ENCODE data around the gene OR5K3.

The OR5K3 gene

DNA sequence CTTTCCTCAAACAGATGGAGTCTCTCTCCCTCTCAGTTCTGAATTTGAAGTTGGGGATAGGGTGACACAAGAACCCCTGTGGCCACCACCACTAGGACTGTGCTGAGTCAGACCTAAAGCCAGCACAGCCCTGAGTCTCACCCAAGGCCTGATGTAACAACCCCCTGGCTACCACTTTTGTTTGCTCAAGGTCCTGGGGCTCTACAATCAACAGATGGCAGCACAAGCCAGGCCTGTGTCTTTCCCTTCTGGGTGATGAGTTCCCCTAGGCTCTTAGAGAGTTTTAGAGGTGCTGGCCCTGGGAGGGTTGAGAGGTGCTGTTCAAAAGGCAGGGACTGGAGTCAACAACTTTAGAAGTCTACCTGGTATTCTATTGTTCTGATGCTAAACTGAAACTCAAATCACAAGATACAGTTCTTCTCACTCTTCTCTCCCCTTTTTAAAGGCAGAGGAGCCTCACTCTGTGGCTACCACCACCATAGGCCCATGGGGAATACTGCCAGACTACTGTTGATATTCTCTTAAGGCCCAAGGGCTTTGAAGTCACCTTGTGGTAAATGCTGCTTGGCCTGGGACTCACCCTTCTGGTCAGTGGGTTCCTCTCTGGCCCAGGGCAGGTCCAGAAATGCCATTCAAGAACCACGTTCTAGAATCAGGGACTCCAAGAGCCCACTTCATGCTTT is 30.3 kb upstream of the OR5K3 start:
- no peak for DNase-seq (ENCODE audit: low read depth)
- no peak overlapping the region for H3K4me3 ChIP-seq (ENCODE audit: control insufficient read depth, low read depth, low read length)
- TF ChIP-seq, protein P1, sequence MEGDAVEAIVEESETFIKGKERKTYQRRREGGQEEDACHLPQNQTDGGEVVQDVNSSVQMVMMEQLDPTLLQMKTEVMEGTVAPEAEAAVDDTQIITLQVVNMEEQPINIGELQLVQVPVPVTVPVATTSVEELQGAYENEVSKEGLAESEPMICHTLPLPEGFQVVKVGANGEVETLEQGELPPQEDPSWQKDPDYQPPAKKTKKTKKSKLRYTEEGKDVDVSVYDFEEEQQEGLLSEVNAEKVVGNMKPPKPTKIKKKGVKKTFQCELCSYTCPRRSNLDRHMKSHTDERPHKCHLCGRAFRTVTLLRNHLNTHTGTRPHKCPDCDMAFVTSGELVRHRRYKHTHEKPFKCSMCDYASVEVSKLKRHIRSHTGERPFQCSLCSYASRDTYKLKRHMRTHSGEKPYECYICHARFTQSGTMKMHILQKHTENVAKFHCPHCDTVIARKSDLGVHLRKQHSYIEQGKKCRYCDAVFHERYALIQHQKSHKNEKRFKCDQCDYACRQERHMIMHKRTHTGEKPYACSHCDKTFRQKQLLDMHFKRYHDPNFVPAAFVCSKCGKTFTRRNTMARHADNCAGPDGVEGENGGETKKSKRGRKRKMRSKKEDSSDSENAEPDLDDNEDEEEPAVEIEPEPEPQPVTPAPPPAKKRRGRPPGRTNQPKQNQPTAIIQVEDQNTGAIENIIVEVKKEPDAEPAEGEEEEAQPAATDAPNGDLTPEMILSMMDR (conservative IDR thresholded peaks at IDR 0.05; ENCODE audit: control insufficient read depth, insufficient read depth, low read depth, low read length) = no peak

DNA sequence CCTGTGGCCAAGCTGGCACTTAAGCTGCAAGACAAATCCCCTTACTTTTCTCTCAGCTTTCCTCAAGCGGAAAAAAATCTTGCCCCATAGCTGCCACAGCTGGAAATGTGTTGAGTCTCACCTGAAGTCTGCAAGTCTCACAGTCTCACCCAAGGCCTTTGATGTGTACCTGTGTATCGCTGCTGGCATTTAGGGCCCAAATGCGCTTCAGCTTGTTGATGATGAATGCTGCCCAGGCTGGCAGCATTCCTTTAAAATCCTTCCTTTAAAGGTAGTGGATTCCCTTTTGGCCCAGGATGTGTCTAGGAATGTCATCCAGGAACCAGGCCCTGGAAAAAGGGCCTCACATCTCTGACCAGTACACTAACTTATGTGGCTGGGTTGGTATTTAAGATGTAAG is 29.8 kb upstream of the OR5K3 start:
- no peak overlapping the region for H3K4me3 ChIP-seq (ENCODE audit: control insufficient read depth, low read depth, low read length)
- DNase-seq (ENCODE audit: low read depth) = no peak
- TF ChIP-seq, protein P1 (conservative IDR thresholded peaks at IDR 0.05; ENCODE audit: control insufficient read depth, insufficient read depth, low read depth, low read length) = no peak

DNA sequence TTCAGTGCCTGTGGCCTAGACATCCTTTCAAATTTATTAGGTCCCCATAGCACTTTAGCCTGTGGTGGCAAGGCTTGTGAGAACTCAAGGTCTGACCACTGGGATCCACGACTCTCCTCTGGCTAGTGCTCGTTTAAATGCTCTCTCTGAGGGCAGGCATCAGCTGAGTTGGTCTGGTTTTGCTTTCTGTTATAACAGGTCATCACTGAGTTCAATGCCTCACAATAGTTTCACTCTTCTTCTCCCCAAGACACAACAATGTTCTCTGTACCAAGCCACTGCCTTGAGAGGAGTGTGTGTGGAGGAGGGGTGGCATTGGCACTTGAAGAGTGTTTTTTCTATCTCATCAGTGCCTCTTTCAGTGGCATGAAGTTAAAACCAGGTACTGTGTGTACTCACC is 29.2 kb upstream of the OR5K3 start:
- TF ChIP-seq, protein P1 (conservative IDR thresholded peaks at IDR 0.05; ENCODE audit: control insufficient read depth, insufficient read depth, low read depth, low read length) = no peak
- H3K4me3 ChIP-seq (ENCODE audit: control insufficient read depth, low read depth, low read length) = no peak overlapping the region
- DNase-seq (ENCODE audit: low read depth) = no peak

- H3K4me3 ChIP-seq (ENCODE audit: control insufficient read depth, low read depth, low read length) = no peak overlapping the region
- DNase-seq (ENCODE audit: low read depth) = no peak
- TF ChIP-seq, protein P1 (conservative IDR thresholded peaks at IDR 0.05; ENCODE audit: control insufficient read depth, insufficient read depth, low read depth, low read length) = no peak
Observed at GRCh38 chr3:98367464-98368246, 22.8 kb upstream of the OR5K3 start.

GRCh38 chr3:98371186-98371585 is 19.3 kb upstream of the OR5K3 start:
- TF ChIP-seq, protein P1 (conservative IDR thresholded peaks at IDR 0.05; ENCODE audit: control insufficient read depth, insufficient read depth, low read depth, low read length) = no peak
- no peak overlapping the region for H3K4me3 ChIP-seq (ENCODE audit: control insufficient read depth, low read depth, low read length)
- DNase-seq (ENCODE audit: low read depth) = no peak

DNA sequence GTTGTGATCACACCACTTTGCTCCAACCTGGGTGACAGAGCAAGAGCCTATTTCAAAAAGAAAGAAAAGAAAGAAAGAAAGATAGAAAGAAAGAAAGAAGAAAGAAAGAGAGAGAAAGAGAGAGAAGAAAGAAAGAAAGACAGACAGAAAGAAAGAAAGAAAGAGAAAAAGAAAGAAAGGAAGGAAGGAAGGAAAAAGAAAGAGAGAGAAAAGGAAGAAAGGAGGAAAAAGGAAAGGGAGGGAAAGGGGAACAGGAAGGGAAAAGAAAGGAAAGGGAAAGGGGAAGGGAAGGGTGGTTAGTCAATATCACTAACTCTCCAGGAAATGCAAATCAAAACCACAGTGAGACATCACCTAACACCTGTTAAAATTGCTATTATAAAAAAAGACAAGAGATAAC is 18.6 kb upstream of the OR5K3 start:
- no peak overlapping the region for H3K4me3 ChIP-seq (ENCODE audit: control insufficient read depth, low read depth, low read length)
- TF ChIP-seq, protein P1 (conservative IDR thresholded peaks at IDR 0.05; ENCODE audit: control insufficient read depth, insufficient read depth, low read depth, low read length) = no peak
- no peak for DNase-seq (ENCODE audit: low read depth)
